NT2/D1 (cell line): Measurements from ENCODE around the gene GADL1.

ENCODE experiments used
- SUZ12 ChIP-seq: IDR thresholded peaks from 2 replicates; pipeline ENCODE4 v1.6.1; 2011; ENCODE audit not compliant: insufficient read length, insufficient read depth; ENCODE audit errors: extremely low read depth
- YY1 ChIP-seq: IDR thresholded peaks from 2 replicates; pipeline ENCODE4 v1.6.1; 2011; ENCODE audit not compliant: insufficient read length, insufficient read depth
- ZNF274 ChIP-seq: IDR thresholded peaks from 2 replicates; pipeline ENCODE4 v1.6.1; 2011; ENCODE audit warnings: mild to moderate bottlenecking, low read depth, low read length

- no peak for TF ChIP-seq YY1
- no peak for TF ChIP-seq ZNF274
- no peak for TF ChIP-seq SUZ12
Observed at GRCh38 chr3:30934208-30934550, 39.7 kb upstream of the GADL1 start.
